Mesothelial cell of epicardium (in vitro differentiated cells): ENCODE data around the gene PROCA1. TPM values are rescaled to one million over a fixed set of nuclear protein-coding genes. Genes with fewer than 3 reads are reported as not detected.

Experiments
- DNase-seq, 2 experiments: peaks; one replicate each; pipeline ENCODE4 v3.0.0; 2021; ENCODE audit warnings: low spot score in 2 of 2; ENCODE audit not compliant: unreplicated experiment in 2 of 2
- H3K27ac Mint-ChIP-seq: 2 replicates; pipeline ENCODE4 v1.8.0; 2021; ENCODE audit warnings: mixed read lengths
- H3K27me3 Mint-ChIP-seq: 2 replicates; pipeline ENCODE4 v1.8.0; 2021; ENCODE audit warnings: low read depth, mixed read lengths
- H3K36me3 Mint-ChIP-seq: 2 replicates; pipeline ENCODE4 v1.8.0; 2021; ENCODE audit warnings: mixed read lengths
- H3K4me1 Mint-ChIP-seq: 2 replicates; pipeline ENCODE4 v1.8.0; 2021; ENCODE audit warnings: mixed read lengths
- H3K4me3 Mint-ChIP-seq: 2 replicates; pipeline ENCODE4 v1.8.0; 2021; ENCODE audit warnings: mild to moderate bottlenecking, moderate library complexity, mixed read lengths
- H3K9me3 Mint-ChIP-seq: 2 replicates; pipeline ENCODE4 v1.8.0; 2021; ENCODE audit warnings: mixed read lengths
- CTCF ChIP-seq: fragments of 200-600 bp; sonication (generic); IDR thresholded peaks from one replicate; pipeline ENCODE4 v1.5.0; 2021; ENCODE audit warnings: antibody characterized with exemption; ENCODE audit not compliant: unreplicated experiment
- total RNA-seq: library from RNA; stranded (reverse); gene quantifications from 3 replicates; pipeline ENCODE4 v1.2.1, GENCODE V29; 2021

The PROCA1 gene
- total RNA-seq, 1 donor from 2014 or later, result 11.7 TPM

GRCh38 chr17:28702026-28702751 lies 9.5 kb downstream of the PROCA1 start:
- no peak for TF ChIP-seq CTCF
- Mint-ChIP-seq H3K27me3 (no peaks in the 10 kb centered on the region), H3K4me1 (no peaks in the 10 kb centered on the region), H3K4me3 (no peak overlapping the region), H3K9me3 (no peaks in the 10 kb centered on the region), H3K27ac (no peak overlapping the region), H3K36me3 (peaks cover 36% of the 10 kb centered on the region)
- no peak for DNase-seq

DNA sequence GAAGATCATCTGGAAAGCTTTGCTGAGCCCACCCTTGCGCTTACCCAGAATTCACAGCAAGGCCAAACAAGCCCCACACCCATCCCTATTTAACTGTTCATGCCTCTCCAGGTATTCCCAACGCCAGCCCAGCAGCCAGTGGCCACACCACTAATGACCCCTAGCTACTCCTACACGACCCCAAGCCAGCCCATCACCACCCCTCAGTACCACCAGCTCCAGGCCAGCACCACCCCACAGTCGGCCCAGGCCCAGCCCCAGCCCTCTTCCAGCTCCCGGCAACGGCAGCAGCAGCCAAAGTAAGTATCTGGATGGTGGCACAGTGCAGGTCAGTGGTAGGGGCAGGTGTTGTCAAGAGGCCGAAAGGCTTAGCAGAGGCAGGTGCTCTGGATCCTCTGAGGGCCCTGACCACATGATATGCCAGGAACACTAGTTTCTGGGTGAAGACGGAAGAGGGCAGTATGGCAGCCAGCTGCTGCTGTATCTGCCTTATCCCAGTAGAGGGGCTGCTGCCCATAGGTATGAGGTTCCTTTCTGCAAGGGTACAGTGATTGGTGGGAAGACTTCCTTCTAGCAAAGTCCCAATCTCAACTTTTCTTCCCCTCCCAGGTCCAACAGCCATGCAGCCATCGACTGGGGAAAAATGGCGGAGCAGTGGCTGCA lies 10.7 kb downstream of the PROCA1 start:
- H3K27me3 Mint-ChIP-seq, result no peaks in the 10 kb centered on the region
- H3K27ac Mint-ChIP-seq, result no peak overlapping the region
- no peak for DNase-seq
- no peak for TF ChIP-seq CTCF
- peaks cover 41% of the 10 kb centered on the region for H3K36me3 Mint-ChIP-seq
- no peaks in the 10 kb centered on the region for H3K9me3 Mint-ChIP-seq
- H3K4me1 Mint-ChIP-seq, result no peaks in the 10 kb centered on the region
- H3K4me3 Mint-ChIP-seq, result no peak overlapping the region

DNA sequence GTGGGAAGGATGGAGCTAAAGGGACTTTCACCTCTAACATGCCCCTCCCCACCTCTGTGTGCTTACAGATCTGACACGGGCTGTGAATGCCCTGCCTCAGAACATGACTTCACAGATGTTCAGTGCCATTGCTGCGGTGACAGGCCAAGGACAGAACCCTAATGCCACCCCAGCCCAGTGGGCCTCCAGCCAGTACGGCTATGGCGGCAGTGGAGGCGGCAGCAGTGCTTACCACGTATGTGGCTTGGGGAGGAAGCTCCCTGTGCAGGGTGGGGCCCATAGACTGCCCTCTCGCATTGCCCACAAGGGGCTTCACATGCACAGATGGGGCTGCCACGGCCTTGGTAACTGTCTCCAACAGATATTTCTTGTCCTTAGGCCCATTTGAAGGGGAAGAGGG lies 11.4 kb downstream of the PROCA1 start:
- DNase-seq, result no peak
- no peak for TF ChIP-seq CTCF
- Mint-ChIP-seq H3K27me3 (no peaks in the 10 kb centered on the region), H3K9me3 (no peaks in the 10 kb centered on the region), H3K27ac (no peak overlapping the region), H3K36me3 (peaks cover 42% of the 10 kb centered on the region), H3K4me3 (no peak overlapping the region), H3K4me1 (no peaks in the 10 kb centered on the region)

DNA sequence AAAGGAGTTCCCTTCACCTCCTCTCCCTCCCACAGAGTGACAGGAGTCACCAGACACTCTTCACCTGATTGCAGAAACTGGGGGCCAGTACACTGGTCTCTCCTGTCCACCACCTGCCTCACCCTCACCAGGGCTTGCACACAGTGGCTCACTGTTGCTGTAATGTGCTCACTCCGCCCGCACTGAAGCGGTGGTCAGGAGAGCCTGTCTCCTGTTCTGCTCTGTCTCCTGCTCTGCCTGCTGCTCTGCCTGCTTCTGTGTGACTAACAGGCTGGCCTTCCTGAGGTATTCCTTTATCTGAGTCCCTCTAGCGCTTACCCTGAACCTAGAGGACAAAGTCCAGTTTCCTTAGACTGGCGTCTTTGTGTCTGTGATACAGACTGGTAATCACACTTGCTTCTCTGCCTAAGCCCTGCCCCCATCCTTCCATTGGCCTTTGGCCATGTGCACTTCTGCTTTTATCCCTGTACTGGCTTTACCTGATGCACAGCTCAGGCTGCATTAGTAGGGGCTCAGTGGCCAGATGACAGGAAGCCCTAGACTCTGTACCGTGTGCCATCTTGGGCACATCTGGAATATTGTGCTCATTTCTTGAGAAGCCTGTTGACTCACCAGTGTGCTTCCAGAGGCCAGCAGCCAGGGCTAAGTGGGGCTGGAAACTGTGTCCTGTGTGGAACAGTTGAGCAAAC lies 13.3 kb downstream of the PROCA1 start:
- H3K27me3 Mint-ChIP-seq, result no peaks in the 10 kb centered on the region
- no peaks in the 10 kb centered on the region for H3K4me1 Mint-ChIP-seq
- H3K4me3 Mint-ChIP-seq, result no peak overlapping the region
- peaks cover 50% of the 10 kb centered on the region for H3K36me3 Mint-ChIP-seq
- TF ChIP-seq CTCF, result no peak
- no peaks in the 10 kb centered on the region for H3K9me3 Mint-ChIP-seq
- H3K27ac Mint-ChIP-seq, result no peak overlapping the region
- DNase-seq, result no peak

DNA sequence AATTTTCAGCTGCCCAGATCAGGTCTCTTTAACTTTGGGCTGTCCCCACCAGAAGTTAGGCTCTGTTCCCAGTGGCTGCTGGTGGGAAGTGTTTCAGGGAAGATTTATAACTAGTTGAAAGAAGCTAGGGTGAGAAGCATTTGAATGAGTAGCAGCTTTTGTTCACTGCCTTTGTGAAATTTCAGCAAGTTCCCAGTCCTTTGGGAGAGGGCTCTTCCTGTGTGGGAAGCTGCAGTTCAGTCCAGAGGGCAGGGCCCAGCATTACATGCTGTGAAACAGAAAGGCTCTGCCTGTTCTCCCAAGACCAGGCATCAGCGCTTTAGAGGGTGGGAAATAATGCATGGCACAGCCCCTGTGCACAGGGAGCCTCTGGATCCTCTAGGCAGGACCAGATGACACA lies 17.8 kb downstream of the PROCA1 start:
- H3K27ac Mint-ChIP-seq, result no peak overlapping the region
- H3K4me3 Mint-ChIP-seq, result no peak overlapping the region
- peaks cover 48% of the 10 kb centered on the region for H3K36me3 Mint-ChIP-seq
- H3K9me3 Mint-ChIP-seq, result no peaks in the 10 kb centered on the region
- no peaks in the 10 kb centered on the region for H3K4me1 Mint-ChIP-seq
- no peak for TF ChIP-seq CTCF
- DNase-seq, result no peak
- H3K27me3 Mint-ChIP-seq, result no peaks in the 10 kb centered on the region
